GM12873 (cell line): ENCODE results near the gene SCN9A.

Experiments used
- CTCF ChIP-seq: IDR thresholded peaks from 2 replicates; pipeline ENCODE4 v1.5.1; 2012; ENCODE audit warnings: low read depth, mild to moderate bottlenecking, moderate library complexity, low read length, control low read depth; ENCODE audit not compliant: insufficient read depth; ENCODE audit errors: missing control alignments

The SCN9A gene

GRCh38 chr2:166230724-166231070 is 145.0 kb downstream of the SCN9A start:
- TF ChIP-seq CTCF, result no peak

- TF ChIP-seq CTCF, result no peak
These were observed 145.6 kb downstream of the SCN9A start for GRCh38 chr2:166230024-166230723.

- TF ChIP-seq CTCF, result no peak
These were observed 146.1 kb downstream of the SCN9A start for GRCh38 chr2:166229678-166230023.

- no peak for TF ChIP-seq CTCF
These were observed 151.5 kb downstream of the SCN9A start for GRCh38 chr2:166224197-166224596.

- no peak for TF ChIP-seq CTCF
These were observed 152.4 kb downstream of the SCN9A start for GRCh38 chr2:166223298-166223697.

GRCh38 chr2:166211079-166211478 is 164.7 kb downstream of the SCN9A start:
- TF ChIP-seq CTCF, result no peak

- TF ChIP-seq CTCF, result no peak
These were observed 173.0 kb downstream of the SCN9A start for GRCh38 chr2:166202778-166203177.
